HUES6 (cell line): ENCODE measurements around the gene ABCB9.
A peak's percentile ranks its signal among the peaks of the same experiment; 100 is the strongest.

Experiments used
- H3K27ac ChIP-seq: 2 replicates; pipeline ENCODE4 v1.7.0; 2013; ENCODE audit warnings: low read depth, mild to moderate bottlenecking, low read length, inconsistent platforms
- H3K27me3 ChIP-seq: 2 replicates; pipeline ENCODE4 v1.6.1; 2013; ENCODE audit warnings: low read length; ENCODE audit not compliant: control insufficient read depth, insufficient read depth
- H3K36me3 ChIP-seq: 2 replicates; pipeline ENCODE4 v1.6.1; 2013; ENCODE audit warnings: low read length; ENCODE audit not compliant: control insufficient read depth, insufficient read depth
- H3K4me1 ChIP-seq: 2 replicates; pipeline ENCODE4 v1.6.1; 2013; ENCODE audit warnings: low read length; ENCODE audit not compliant: control insufficient read depth, insufficient read depth
- H3K4me3 ChIP-seq: 2 replicates; pipeline ENCODE4 v1.5.1; 2013; ENCODE audit warnings: low read depth, low read length
- H3K9ac ChIP-seq: one replicate; pipeline ENCODE4 v1.6.1; 2013; ENCODE audit warnings: mild to moderate bottlenecking, low read length
- H3K9me3 ChIP-seq: 2 replicates; pipeline ENCODE4 v1.6.1; 2013; ENCODE audit warnings: low read depth, low read length; ENCODE audit not compliant: control insufficient read depth, insufficient read depth

The ABCB9 gene

DNA sequence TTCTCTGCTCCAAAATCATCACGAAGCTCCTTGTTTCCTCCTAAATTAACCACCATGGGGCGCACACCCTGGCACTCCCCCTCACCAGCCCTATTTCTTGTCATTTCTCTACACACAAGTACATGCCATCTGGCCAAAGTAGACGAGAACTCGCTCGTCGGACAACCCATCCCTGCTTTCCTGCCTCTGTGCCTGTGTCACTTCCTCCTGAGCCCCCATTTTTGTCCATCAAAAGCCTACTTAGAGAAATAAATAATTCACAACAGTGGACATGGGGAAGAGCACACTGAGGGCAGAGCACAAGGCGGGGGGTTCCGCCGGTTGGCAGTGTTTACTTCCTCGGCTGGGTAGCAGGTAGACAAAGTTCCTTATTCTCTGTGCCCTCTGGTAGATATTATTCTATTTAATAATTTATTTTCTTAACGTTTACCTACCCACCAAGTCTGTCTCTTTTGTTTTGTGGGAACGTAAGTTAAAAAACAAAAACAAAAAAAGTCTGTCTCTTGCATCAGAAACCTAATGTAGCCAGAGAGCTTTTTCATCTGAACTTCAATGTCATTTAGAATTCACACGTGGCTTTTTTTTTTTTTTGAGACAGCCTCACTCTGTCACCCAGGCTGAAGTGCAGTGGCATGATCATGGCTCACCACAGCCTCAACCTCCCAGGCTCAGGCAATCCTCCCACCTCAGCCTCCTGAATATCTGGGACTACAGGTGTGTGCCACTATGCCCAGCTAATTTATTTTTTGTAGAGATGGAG, 76.3 kb downstream of the ABCB9 start:
- H3K9ac ChIP-seq, result no peak overlapping the region
- H3K9me3 ChIP-seq, result no peaks in the 10 kb centered on the region
- peaks cover 13% of the 10 kb centered on the region for H3K27me3 ChIP-seq
- H3K36me3 ChIP-seq, result no peaks in the 10 kb centered on the region
- H3K27ac ChIP-seq, result no peak overlapping the region
- no peak overlapping the region for H3K4me3 ChIP-seq
- H3K4me1 ChIP-seq, result peaks cover 66% of the 10 kb centered on the region

DNA sequence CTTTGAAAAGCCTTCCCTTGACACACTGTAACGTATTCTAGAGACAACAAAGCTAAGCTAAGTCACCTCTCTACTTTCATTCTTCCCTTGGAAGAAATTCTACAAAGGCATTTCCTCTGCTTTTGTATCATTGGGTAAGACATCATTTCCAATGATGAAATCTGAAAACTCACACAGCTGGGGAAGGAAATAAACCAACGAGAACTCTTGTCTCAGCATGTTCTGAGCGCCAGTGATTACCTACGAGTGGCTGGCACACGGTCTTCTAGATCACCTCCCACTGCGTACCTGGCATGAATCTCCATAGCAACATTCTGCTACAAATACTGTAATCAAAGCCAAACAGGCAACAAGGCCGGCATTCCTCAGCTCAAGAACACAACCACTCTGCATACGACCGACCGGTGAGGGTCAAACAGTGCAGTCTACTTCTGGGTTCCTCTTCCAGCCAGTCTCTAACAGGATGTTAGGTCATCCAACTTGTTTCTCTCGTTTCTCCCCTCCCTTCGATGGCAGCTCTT, 78.0 kb downstream of the ABCB9 start:
- Histone ChIP-seq H3K27ac (no peak overlapping the region), H3K4me1 (peaks cover 51% of the 10 kb centered on the region), H3K4me3 (0 out of 2 replicates have a peak overlapping the region, but pooled peaks have one; percentile 2), H3K36me3 (no peaks in the 10 kb centered on the region), H3K27me3 (peaks cover 5% of the 10 kb centered on the region), H3K9me3 (no peaks in the 10 kb centered on the region), H3K9ac (no peak overlapping the region)

DNA sequence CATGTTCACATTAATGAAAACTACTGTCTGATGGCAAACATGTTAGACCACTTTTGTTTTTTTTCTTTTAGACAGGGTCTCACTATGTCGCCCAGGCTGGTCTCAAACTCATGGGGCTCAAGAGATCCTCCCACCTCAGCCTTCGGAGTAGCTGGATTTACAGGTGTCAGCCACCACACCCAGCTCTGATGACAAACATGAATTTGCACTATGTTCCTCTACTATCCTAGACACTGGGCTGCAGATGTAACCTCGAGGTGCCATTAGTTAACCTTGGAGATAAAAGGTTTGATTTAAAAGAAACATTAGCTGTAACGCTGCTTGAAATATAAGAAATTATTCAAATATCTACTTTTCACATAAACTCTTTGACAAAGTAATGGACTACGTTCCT, 78.4 kb downstream of the ABCB9 start:
- no peak overlapping the region for H3K27ac ChIP-seq
- H3K9ac ChIP-seq, result no peak overlapping the region
- no peak overlapping the region for H3K4me3 ChIP-seq

DNA sequence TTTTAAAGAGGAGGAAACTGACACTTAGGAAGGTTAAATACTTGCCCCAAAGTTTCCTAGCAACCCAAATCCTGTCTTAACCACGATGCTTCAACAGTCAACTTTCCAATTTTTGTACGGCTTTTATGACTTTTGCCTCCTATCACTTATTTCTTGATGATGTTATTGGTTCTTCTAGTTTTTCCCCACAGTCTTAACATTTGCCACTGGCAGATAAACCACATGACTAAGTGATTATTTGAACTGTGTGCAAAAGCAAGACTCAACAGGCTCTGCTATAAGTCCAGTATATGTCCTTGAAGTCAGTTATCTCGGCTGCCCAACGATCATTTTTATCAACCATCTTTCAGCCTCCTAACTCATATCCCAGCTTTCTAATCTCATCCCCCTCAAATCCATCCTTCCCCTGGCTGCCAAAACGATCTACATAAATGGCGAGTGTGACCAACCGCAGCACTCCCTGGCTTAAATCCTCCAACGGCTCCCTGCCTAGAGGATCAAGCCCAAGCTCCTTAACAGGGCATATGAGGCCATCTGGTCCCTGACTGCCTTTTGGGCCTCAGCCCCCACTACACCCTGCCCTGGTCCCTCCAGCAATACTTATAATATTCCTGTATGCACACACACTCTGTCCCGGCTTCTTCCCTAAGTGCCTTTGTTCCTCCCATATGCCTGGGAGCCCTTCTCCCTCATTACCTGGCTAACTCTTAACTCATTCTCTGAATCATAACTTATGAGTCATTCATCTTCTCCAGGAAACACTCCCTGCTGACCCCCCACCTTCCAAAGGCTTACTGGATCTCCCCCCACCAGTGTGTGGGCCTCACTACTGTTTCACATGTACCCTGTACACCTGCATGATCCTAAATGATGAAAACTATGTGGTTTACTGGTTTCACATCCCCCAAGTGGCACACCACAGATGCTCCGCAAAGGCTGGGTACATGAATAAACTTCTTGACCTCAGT, 79.1 kb downstream of the ABCB9 start:
- no peak overlapping the region for H3K27ac ChIP-seq
- peaks cover 42% of the 10 kb centered on the region for H3K4me1 ChIP-seq
- no peak overlapping the region for H3K9ac ChIP-seq

More for the DNA sequence above, 78.4 kb downstream of the ABCB9 start:
- H3K9me3 ChIP-seq, result no peaks in the 10 kb centered on the region
- H3K4me1 ChIP-seq, result peaks cover 47% of the 10 kb centered on the region
- H3K27me3 ChIP-seq, result peaks cover 9% of the 10 kb centered on the region
- no peaks in the 10 kb centered on the region for H3K36me3 ChIP-seq

DNA sequence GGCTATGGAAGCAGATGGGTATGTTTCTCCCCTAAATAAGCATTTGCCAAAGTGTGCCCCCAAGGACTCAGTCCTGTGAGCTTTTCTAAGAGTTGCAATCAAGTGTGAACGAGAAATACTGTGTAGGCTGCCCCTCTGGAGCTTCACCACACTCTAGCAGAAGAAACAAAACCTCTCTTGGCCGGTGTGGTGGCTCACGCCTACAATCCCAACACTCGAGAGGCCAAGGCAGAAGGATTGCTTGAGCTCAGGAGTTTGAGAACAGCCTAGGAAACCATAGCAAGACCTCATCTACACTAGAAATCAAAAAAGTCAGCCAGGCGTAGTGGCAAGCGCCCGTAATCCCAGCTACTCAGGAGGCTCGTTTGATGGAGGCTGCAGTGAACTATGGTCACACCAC, 80.1 kb downstream of the ABCB9 start:
- Histone ChIP-seq H3K4me3 (no peak overlapping the region), H3K9ac (no peak overlapping the region), H3K9me3 (no peaks in the 10 kb centered on the region), H3K27me3 (peaks cover 20% of the 10 kb centered on the region), H3K36me3 (no peaks in the 10 kb centered on the region), H3K4me1 (peaks cover 33% of the 10 kb centered on the region), H3K27ac (no peak overlapping the region)

More for the DNA sequence above, 79.1 kb downstream of the ABCB9 start:
- Histone ChIP-seq H3K27me3 (peaks cover 14% of the 10 kb centered on the region), H3K4me3 (no peak overlapping the region), H3K9me3 (no peaks in the 10 kb centered on the region), H3K36me3 (no peaks in the 10 kb centered on the region)

DNA sequence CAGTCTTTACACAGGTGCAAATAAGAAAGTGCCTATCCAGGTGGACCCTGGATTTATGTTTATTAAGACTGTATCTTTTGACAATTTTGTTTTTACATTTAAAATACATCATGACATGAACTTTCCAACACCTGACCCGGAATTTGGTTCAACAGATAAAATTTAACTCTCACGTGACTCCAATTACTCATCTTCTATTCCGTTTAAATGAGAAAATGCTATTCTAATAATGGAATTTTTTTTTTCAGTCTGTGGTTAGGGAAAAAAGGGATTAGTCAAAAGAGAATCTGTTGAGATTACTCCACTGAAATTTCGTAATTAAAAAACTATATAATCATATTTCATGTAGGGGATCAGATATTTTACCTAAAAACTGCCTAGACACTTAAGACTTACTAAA, 81.4 kb downstream of the ABCB9 start:
- H3K9ac ChIP-seq, result no peak overlapping the region
- H3K36me3 ChIP-seq, result no peaks in the 10 kb centered on the region
- H3K9me3 ChIP-seq, result no peaks in the 10 kb centered on the region
- peaks cover 34% of the 10 kb centered on the region for H3K4me1 ChIP-seq
- H3K4me3 ChIP-seq, result no peak overlapping the region
- H3K27ac ChIP-seq, result no peak overlapping the region
- peaks cover 33% of the 10 kb centered on the region for H3K27me3 ChIP-seq

DNA sequence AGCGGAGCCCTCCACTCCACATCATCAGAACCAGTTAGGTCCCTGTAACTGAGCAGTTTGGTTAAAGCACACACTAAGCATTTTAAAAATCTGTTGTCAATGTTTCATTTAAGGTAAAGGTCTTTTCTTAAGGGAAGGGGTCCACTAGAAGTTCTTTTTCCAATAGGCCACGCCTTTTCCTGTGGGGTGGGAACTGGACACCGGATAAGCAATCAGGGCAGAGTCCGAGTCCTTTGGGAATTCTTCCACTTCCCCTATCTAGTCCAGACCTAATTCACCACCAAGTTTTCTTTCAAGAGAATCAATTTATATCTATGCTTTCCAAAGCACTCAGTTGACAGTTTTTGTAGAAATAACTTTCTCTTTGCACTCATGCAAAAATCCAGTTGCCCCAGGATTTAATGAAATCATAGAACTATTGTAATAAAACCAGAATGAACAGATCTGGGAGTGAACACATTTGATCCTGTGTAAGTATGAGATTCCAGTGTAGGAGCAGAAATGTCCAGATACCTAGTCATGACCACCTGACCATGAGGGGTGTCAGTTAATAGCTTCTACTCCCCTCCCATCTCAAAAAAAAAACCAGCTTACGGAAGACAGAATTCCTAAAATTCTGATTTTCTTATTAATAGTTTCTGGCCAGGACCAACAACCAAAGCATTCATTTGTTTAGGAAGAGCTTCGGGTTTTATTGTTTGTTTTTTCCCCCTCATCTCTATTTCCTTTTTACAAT, 82.0 kb downstream of the ABCB9 start:
- Histone ChIP-seq H3K27ac (no peak overlapping the region), H3K9ac (no peak overlapping the region), H3K4me1 (peaks cover 31% of the 10 kb centered on the region)

DNA sequence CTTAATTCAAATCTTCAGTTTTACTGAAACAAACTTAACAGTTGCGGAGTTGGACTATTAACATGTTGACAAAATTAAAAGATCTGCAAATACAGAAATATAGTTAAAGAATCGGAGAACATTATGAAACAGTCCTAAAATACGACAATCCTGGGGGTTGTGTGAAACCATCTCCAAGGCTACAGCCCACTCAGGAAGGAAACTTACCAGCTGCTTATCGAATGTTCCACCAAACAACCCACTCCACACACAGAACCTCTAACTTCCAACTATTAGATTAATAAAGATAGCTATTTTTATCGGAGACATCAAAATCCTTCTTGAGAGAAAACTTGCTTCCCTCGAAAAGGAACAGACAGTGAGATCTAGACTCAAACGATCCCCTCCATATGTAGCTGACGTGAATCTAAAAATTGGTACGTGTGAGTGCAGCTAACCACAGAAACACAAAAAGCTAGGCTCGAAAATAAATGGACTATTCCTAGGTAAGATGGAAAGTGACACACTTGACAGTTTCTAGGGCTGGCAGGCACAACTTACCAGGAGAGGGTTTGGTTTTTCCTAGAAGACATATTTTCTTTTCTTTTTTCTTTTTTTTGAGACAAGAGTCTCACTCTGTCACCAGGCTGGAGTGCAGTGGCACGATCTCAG, 83.2 kb downstream of the ABCB9 start:
- no peak overlapping the region for H3K9ac ChIP-seq
- no peaks in the 10 kb centered on the region for H3K36me3 ChIP-seq
- no peak overlapping the region for H3K27ac ChIP-seq
- no peak overlapping the region for H3K4me3 ChIP-seq
- peaks cover 19% of the 10 kb centered on the region for H3K4me1 ChIP-seq
- H3K9me3 ChIP-seq, result no peaks in the 10 kb centered on the region
- peaks cover 50% of the 10 kb centered on the region for H3K27me3 ChIP-seq

More for the DNA sequence above, 82.0 kb downstream of the ABCB9 start:
- peaks cover 39% of the 10 kb centered on the region for H3K27me3 ChIP-seq
- no peaks in the 10 kb centered on the region for H3K36me3 ChIP-seq
- H3K4me3 ChIP-seq, result no peak overlapping the region
- H3K9me3 ChIP-seq, result no peaks in the 10 kb centered on the region

DNA sequence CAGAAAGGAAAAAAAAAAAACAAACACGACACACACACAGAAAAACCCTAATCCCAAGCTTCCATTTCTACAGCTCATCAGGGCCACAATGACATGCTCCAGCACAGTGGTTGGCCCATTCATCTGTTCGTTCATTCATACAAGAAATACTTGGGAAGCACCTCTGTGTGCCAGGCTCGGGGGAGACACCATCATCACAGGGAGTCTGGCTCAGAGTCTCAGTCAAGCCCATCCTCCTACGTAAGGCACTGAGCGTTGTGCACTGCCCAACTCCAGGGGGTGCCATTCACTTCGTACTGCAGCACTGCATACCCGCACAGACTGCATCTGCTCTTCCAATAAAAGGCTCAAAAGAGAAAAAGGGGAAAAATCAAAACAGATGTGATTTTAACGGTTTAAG, 85.6 kb downstream of the ABCB9 start:
- Histone ChIP-seq H3K9me3 (no peaks in the 10 kb centered on the region), H3K9ac (no peak overlapping the region), H3K27me3 (peaks cover 69% of the 10 kb centered on the region), H3K4me3 (no peak overlapping the region), H3K36me3 (no peaks in the 10 kb centered on the region), H3K4me1 (peaks cover 12% of the 10 kb centered on the region), H3K27ac (no peak overlapping the region)

DNA sequence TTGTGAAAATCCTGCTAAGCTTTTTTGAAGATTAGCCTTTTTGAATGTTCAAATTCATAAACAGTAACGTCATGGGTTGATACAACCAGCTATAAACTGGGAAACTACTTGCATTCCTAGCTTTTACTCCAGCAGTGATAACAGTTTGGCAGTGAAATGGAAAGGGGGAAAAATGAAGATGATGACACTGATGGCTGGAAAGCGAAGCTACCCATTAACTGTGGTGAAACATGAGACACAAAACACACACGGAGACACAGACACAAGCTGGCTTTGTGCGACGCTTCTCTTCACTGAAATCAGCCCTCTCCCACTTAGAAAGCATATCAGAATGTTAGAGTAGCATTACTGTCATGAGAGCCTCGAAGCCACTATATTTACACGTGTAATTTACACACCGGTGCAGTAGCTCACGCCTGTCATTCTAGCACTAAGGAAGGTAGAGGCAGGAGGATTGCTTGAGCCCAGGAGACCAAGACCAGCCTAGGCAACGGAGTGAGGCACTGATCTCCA, 86.1 kb downstream of the ABCB9 start:
- Histone ChIP-seq H3K4me1 (peaks cover 17% of the 10 kb centered on the region), H3K27me3 (peaks cover 74% of the 10 kb centered on the region), H3K9me3 (no peaks in the 10 kb centered on the region), H3K9ac (no peak overlapping the region), H3K4me3 (no peak overlapping the region), H3K36me3 (no peaks in the 10 kb centered on the region), H3K27ac (no peak overlapping the region)
